C4-2B (cell line): ENCODE data around the gene IKZF2.
A peak's percentile ranks its signal among the peaks of the same experiment; 100 is the strongest.

Source experiments
- H3K27ac ChIP-seq: fragments of 450-650 bp; 2 replicates; pipeline ENCODE4 v1.5.1; 2017
- ZFX ChIP-seq: fragments of 450-650 bp; IDR thresholded peaks from 2 replicates; pipeline ENCODE4 v1.6.1; 2017
- TF ChIP-seq, protein P1 (sequence below): fragments of 450-650 bp; conservative IDR thresholded peaks from 2 replicates; pipeline ENCODE4 v1.5.1; 2017; ENCODE audit warnings: mild to moderate bottlenecking

Gene IKZF2

DNA sequence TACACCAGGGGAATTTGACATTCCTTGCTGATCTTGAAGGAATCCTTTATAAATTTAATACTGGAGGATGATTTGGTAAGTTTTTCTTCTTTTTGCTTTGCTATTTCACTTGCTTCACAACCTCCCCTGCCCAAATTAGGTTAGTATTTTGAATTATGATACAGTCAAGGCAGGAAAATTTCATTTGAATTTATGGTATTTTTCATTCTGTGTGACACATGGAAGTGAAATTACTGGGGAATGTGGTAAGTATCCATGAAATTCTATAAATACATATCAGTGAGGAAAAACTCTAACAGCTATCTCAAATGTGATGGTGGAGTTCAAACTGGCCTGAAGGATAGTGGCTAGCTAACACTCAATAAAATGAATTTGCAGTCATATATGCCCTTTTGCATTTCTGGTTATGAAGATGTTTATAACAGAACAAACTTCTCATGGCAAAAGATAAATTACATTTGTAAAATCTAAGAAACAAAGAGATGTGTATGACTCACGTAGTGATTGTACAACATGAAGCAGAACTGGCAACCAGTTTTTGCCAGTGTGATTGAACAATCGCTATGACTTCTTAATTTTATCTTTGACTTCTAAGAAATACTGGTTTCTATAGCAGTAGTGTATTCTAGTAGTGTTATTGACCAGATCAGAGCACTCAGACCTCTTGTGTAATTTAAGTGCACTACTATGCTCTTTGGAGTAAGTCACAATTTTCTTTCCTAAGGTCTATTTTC is 152.6 kb downstream of the IKZF2 start:
- H3K27ac ChIP-seq: no peak overlapping the region
- TF ChIP-seq ZFX: no peak
- TF ChIP-seq, protein P1, sequence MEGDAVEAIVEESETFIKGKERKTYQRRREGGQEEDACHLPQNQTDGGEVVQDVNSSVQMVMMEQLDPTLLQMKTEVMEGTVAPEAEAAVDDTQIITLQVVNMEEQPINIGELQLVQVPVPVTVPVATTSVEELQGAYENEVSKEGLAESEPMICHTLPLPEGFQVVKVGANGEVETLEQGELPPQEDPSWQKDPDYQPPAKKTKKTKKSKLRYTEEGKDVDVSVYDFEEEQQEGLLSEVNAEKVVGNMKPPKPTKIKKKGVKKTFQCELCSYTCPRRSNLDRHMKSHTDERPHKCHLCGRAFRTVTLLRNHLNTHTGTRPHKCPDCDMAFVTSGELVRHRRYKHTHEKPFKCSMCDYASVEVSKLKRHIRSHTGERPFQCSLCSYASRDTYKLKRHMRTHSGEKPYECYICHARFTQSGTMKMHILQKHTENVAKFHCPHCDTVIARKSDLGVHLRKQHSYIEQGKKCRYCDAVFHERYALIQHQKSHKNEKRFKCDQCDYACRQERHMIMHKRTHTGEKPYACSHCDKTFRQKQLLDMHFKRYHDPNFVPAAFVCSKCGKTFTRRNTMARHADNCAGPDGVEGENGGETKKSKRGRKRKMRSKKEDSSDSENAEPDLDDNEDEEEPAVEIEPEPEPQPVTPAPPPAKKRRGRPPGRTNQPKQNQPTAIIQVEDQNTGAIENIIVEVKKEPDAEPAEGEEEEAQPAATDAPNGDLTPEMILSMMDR: no peak

DNA sequence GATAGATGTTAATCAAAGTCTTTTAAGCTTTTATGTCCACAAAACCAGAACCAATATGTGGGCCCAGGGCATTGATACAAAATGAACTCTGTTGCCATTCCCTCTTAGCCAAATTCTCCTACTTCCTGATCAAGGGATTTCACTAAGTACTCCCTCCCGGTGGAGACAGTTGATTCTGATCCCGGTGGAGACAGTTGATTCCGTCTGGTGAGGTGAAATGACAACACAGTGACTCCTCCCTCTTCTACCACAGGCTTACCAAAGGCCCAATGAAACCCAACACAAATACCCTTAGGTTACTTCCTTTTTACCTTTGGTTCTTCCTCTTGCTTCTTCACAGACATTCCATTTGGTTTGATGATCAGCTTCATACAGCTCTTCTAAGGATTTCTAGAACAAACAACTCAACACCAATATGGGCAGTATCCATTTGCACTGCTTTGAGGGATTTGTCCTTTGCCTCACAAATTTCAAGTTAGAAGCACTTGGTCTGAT is 153.8 kb downstream of the IKZF2 start:
- TF ChIP-seq, protein P1: no peak
- TF ChIP-seq ZFX: no peak
- no peak overlapping the region for H3K27ac ChIP-seq

DNA sequence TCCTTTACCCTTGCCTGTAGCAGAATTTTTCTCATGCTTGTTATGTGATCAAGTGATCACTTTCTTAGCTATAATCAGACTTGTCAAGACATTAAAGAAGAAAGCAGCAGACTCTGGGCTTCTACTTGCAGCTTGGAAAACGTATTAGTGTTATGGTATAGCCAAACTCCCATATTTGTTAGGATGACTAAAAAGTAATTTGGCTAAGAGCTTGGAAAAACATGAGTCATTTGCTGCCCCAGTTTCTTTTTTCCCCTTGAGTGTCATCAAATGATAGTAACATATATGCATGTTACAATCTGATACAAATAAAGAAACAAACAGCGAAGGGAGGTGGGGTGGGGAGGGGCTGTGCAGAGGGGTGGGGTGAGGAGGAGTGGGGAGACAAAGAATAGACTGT is 155.5 kb downstream of the IKZF2 start:
- no peak overlapping the region for H3K27ac ChIP-seq
- TF ChIP-seq, protein P1: no peak
- TF ChIP-seq ZFX: no peak

GRCh38 chr2:212994976-212995375 is 156.4 kb downstream of the IKZF2 start:
- no peak overlapping the region for H3K27ac ChIP-seq
- TF ChIP-seq, protein P1: no peak
- TF ChIP-seq ZFX: no peak

GRCh38 chr2:212991120-212991519 is 160.3 kb downstream of the IKZF2 start:
- H3K27ac ChIP-seq: no peak overlapping the region
- TF ChIP-seq, protein P1: no peak
- no peak for TF ChIP-seq ZFX

- H3K27ac ChIP-seq: no peak overlapping the region
Observed at GRCh38 chr2:212990697-212991096, 160.7 kb downstream of the IKZF2 start.

GRCh38 chr2:212987492-212987891 is 163.9 kb downstream of the IKZF2 start:
- H3K27ac ChIP-seq: no peak overlapping the region
- no peak for TF ChIP-seq ZFX
- TF ChIP-seq, protein P1: peak; percentile 11

More at GRCh38 chr2:212990697-212991096, 160.7 kb downstream of the IKZF2 start:
- no peak for TF ChIP-seq ZFX
- TF ChIP-seq, protein P1: no peak
